T-cell (primary cell): ENCODE data around the gene RNF225. TPM values are rescaled to one million over a fixed set of nuclear protein-coding genes. Genes with fewer than 3 reads are reported as not detected.

Experiments
- ATAC-seq, 4 experiments: fragments of 200-7000 bp in 3 of 4; fragments of 150-1000 bp in 1 of 4; cut with Tn5 transposase; replicated peaks in 1 of 4; 1 replicate in 3 of 4; 2 replicates in 1 of 4; pipeline ENCODE4 v1.10.0; 2021; ENCODE audit warnings: moderate library complexity in 3 of 4, mild to moderate bottlenecking in 2 of 4, moderate number of reproducible peaks in 1 of 4
- CTCF ChIA-PET, 2 donors: fragments of 300-600 bp; sonication (Branson Sonifier 250); formaldehyde crosslinking; loops; one replicate each; lab custom pipeline; 2022; ENCODE audit warnings: antibody characterized with exemption in 2 of 2; lab: Charles Lee
- POLR2A ChIA-PET, 2 donors: fragments of 300-600 bp; sonication (Branson Sonifier 250); formaldehyde crosslinking; loops; one replicate each; lab custom pipeline; 2022; ENCODE audit warnings: antibody characterized with exemption in 2 of 2; lab: Charles Lee
- DNase-seq, 35 experiments: peaks; one replicate each; pipeline versions ENCODE4 v3.0.0 to v3.0.0-alpha.2; 2013 to 2023
- H3K27ac ChIP-seq: one replicate; pipeline ENCODE4 v1.5.1; 2013; ENCODE audit warnings: low read length
- H3K27me3 ChIP-seq, 2 experiments: replicated peaks in 1 of 2; 1 replicate in 1 of 2; 2 replicates in 1 of 2; pipeline versions ENCODE4 v1.6.1 to v1.7.0; 2013; ENCODE audit warnings: low read length in 1 of 2, mixed read lengths in 1 of 2; ENCODE audit not compliant: control insufficient read depth in 2 of 2, insufficient read depth in 2 of 2; ENCODE audit errors: extremely low read depth in 1 of 2
- H3K36me3 ChIP-seq, 2 donors: 1 replicate in 1 of 2; 2 replicates in 1 of 2; pipeline versions ENCODE4 v1.6.1 to v1.7.0; 2013; ENCODE audit warnings: low read length in 1 of 2; ENCODE audit not compliant: control insufficient read depth in 2 of 2, insufficient read depth in 1 of 2; ENCODE audit errors: extremely low read depth in 1 of 2
- H3K4me1 ChIP-seq, 2 experiments: 1 replicate in 1 of 2; 2 replicates in 1 of 2; pipeline versions ENCODE4 v1.6.1 to v1.7.0; 2013; ENCODE audit warnings: low read length in 2 of 2, mixed read lengths in 1 of 2; ENCODE audit not compliant: insufficient read depth in 2 of 2, control insufficient read depth in 1 of 2; ENCODE audit errors: extremely low read depth in 1 of 2
- H3K4me3 ChIP-seq, 2 donors: 1 replicate in 1 of 2; 2 replicates in 1 of 2; pipeline versions ENCODE4 v1.5.1 to v1.7.0; 2013; ENCODE audit warnings: mild to moderate bottlenecking in 2 of 2, low read length in 1 of 2, moderate library complexity in 1 of 2; ENCODE audit not compliant: control insufficient read depth in 1 of 2; ENCODE audit errors: extremely low read depth in 1 of 2
- H3K9me3 ChIP-seq: 2 replicates; pipeline ENCODE4 v1.7.0; 2013
- H3K27ac Mint-ChIP-seq, 2 donors: one replicate each; pipeline ENCODE4 v1.8.0; 2020 to 2021; ENCODE audit warnings: mild to moderate bottlenecking in 2 of 2, mixed read lengths in 2 of 2
- H3K27me3 Mint-ChIP-seq, 2 donors: one replicate each; pipeline ENCODE4 v1.8.0; 2021 to 2022; ENCODE audit warnings: mixed read lengths in 2 of 2
- H3K36me3 Mint-ChIP-seq: one replicate; pipeline ENCODE4 v1.8.0; 2021; ENCODE audit warnings: mixed read lengths
- H3K4me1 Mint-ChIP-seq, 3 donors: one replicate each; pipeline ENCODE4 v1.8.0; 2020 to 2022; ENCODE audit warnings: mixed read lengths in 3 of 3, mild to moderate bottlenecking in 1 of 3
- H3K4me3 Mint-ChIP-seq, 3 donors: one replicate each; pipeline ENCODE4 v1.8.0; 2020 to 2022; ENCODE audit warnings: mild to moderate bottlenecking in 3 of 3, mixed read lengths in 3 of 3, moderate library complexity in 3 of 3
- H3K9me3 Mint-ChIP-seq, 3 donors: one replicate each; pipeline ENCODE4 v1.8.0; 2020 to 2022; ENCODE audit warnings: mixed read lengths in 3 of 3
- WGBS: methylation state at CpG from one replicate; pipeline ENCODE4 v1.1.5; 2013; ENCODE audit warnings: missing lambda C conversion rate; ENCODE audit not compliant: insufficient coverage; 5-methylcytosine and 5-hydroxymethylcytosine counted together
- total RNA-seq, 35 experiments: library from RNA in 6 of 35; stranded (reverse) in 6 of 35; fragments of 120-200 nt in 1 of 35; gene quantifications; one replicate each; pipeline versions ENCODE4 v1.2.1 to v1.2.4 and lab custom pipeline; 2013 to 2026

The RNF225 gene
- total RNA-seq, 5 donors from 2014 or later (not counting 1 experiment from before 2014, with no cell fraction given): 0.44 to 1.9 (median 0.51) TPM; not detected in 1

- POLR2A ChIA-PET: no interaction called here
- H3K9me3 ChIP-seq: no peaks in the 10 kb centered on the region
- DNase-seq (no peak), ATAC-seq (no peak)
- no peaks in the 10 kb centered on the region for H3K36me3 ChIP-seq
- no peak overlapping the region for H3K27ac ChIP-seq
- Mint-ChIP-seq H3K4me3 (no peak overlapping the region), H3K4me1 (peaks cover 14 to 30% (median 20%) of the 10 kb centered on the region in 3 donors), H3K27ac (no peak overlapping the region), H3K27me3 (peaks cover 0 to 3% of the 10 kb centered on the region in 2 donors), H3K36me3 (no peaks in the 10 kb centered on the region), H3K9me3 (no peaks in the 10 kb centered on the region)
- H3K4me3 ChIP-seq: no peak overlapping the region
- H3K4me1 ChIP-seq: peaks cover 4 to 36% of the 10 kb centered on the region in 2 experiments
- CTCF ChIA-PET: no interaction called here
- 94% methylated on average over 6 of the region's 6 CpGs for WGBS
- H3K27me3 ChIP-seq: peaks cover 0 to 31% of the 10 kb centered on the region in 2 experiments
Measured at GRCh38 chr19:58354478-58355030, 40.9 kb upstream of the RNF225 start.

- CTCF ChIA-PET: no interaction called here
- Mint-ChIP-seq H3K27me3 (peaks cover 0 to 1% of the 10 kb centered on the region in 2 donors), H3K9me3 (no peaks in the 10 kb centered on the region), H3K36me3 (no peaks in the 10 kb centered on the region), H3K4me3 (peak overlapping the region; percentile 39 to 74 (median 41)), H3K27ac (peak overlapping the region in 1 of 2 donors; percentile 55), H3K4me1 (peaks cover 10 to 28% (median 18%) of the 10 kb centered on the region in 3 donors)
- Histone ChIP-seq H3K27ac (no peak overlapping the region), H3K4me3 (no peak overlapping the region), H3K4me1 (peaks cover 0 to 36% of the 10 kb centered on the region in 2 experiments), H3K27me3 (peaks cover 0 to 27% of the 10 kb centered on the region in 2 experiments), H3K9me3 (no peaks in the 10 kb centered on the region), H3K36me3 (no peaks in the 10 kb centered on the region)
- ATAC-seq (no peak), DNase-seq (no peak)
- POLR2A ChIA-PET: no interaction called here
- 73% methylated on average over 7 of the region's 10 CpGs for WGBS
Measured at GRCh38 chr19:58355215-58355796, 40.1 kb upstream of the RNF225 start.

- H3K36me3 ChIP-seq: no peaks in the 10 kb centered on the region
- no peak overlapping the region for H3K27ac ChIP-seq
- Mint-ChIP-seq H3K4me3 (peak overlapping the region; percentile 63 to 74 (median 64)), H3K27me3 (peaks cover 0 to 1% of the 10 kb centered on the region in 2 donors), H3K27ac (peak overlapping the region; percentile 31 to 52), H3K9me3 (no peaks in the 10 kb centered on the region), H3K4me1 (peaks cover 10 to 28% (median 16%) of the 10 kb centered on the region in 3 donors), H3K36me3 (no peaks in the 10 kb centered on the region)
- peak in 31 of 35 experiments; percentile 18 to 65 (median 33) for DNase-seq
- WGBS: 13% methylated on average over 93 of the region's 94 CpGs
- ATAC-seq: peak; percentile 76 to 83 (median 79)
- ChIA-PET POLR2A (no interaction called here), CTCF (no interaction called here)
- H3K4me3 ChIP-seq: peak overlapping the region; percentile 41 to 53
- peaks cover 0 to 29% of the 10 kb centered on the region in 2 experiments for H3K27me3 ChIP-seq
- H3K9me3 ChIP-seq: no peaks in the 10 kb centered on the region
- H3K4me1 ChIP-seq: peaks cover 0 to 36% of the 10 kb centered on the region in 2 experiments
Measured at GRCh38 chr19:58355908-58356765, 39.3 kb upstream of the RNF225 start.

GRCh38 chr19:58356766-58357480 lies 38.5 kb upstream of the RNF225 start:
- ATAC-seq (peak in 2 of 4 experiments; percentile 4 to 23), DNase-seq (peak in 2 of 35 experiments; percentile 6 to 15)
- Mint-ChIP-seq H3K27me3 (no peaks in the 10 kb centered on the region), H3K36me3 (no peaks in the 10 kb centered on the region), H3K9me3 (no peaks in the 10 kb centered on the region), H3K4me3 (peak overlapping the region; percentile 63 to 74 (median 64)), H3K27ac (no peak overlapping the region), H3K4me1 (peaks cover 13 to 30% (median 18%) of the 10 kb centered on the region in 3 donors)
- peaks cover 0 to 32% of the 10 kb centered on the region in 2 experiments for H3K27me3 ChIP-seq
- H3K27ac ChIP-seq: no peak overlapping the region
- no peaks in the 10 kb centered on the region for H3K9me3 ChIP-seq
- H3K4me1 ChIP-seq: peaks cover 0 to 39% of the 10 kb centered on the region in 2 experiments
- H3K36me3 ChIP-seq: no peaks in the 10 kb centered on the region
- ChIA-PET CTCF (no interaction called here), POLR2A (no interaction called here)
- H3K4me3 ChIP-seq: peak overlapping the region; percentile 41 to 53
- 42% methylated on average over 70 of the region's 75 CpGs for WGBS

GRCh38 chr19:58357481-58358145 lies 37.8 kb upstream of the RNF225 start:
- H3K27ac Mint-ChIP-seq: no peak overlapping the region
- Histone ChIP-seq H3K27ac (no peak overlapping the region), H3K4me1 (peaks cover 0 to 44% of the 10 kb centered on the region in 2 experiments), H3K36me3 (no peaks in the 10 kb centered on the region), H3K9me3 (no peaks in the 10 kb centered on the region), H3K27me3 (peaks cover 0 to 32% of the 10 kb centered on the region in 2 experiments), H3K4me3 (no peak overlapping the region)
- peak overlapping the region in 2 of 3 donors; percentile 37 to 74 for H3K4me3 Mint-ChIP-seq
- ATAC-seq (no peak), DNase-seq (no peak)
- no peaks in the 10 kb centered on the region for H3K27me3 Mint-ChIP-seq
- POLR2A ChIA-PET: interaction anchor here in 1 of 2 donors (0.7 kb wide), 1 partner anchor 51 kb away, joined by 3 read pairs; the partner anchor contains the start of gene ZNF584
- H3K4me1 Mint-ChIP-seq: peaks cover 16 to 32% (median 22%) of the 10 kb centered on the region in 3 donors
- no peaks in the 10 kb centered on the region for H3K36me3 Mint-ChIP-seq
- WGBS: 87% methylated on average over 13 of the region's 19 CpGs
- H3K9me3 Mint-ChIP-seq: no peaks in the 10 kb centered on the region
- CTCF ChIA-PET: no interaction called here
